HG02870 (cell line): ENCODE data around the gene NEB.
"Not testable (repeated sequence)": the region's sequence is repeated elsewhere in the genome, so short reads cannot be mapped to it uniquely, and the experiment has no call there.

Experiments used
- ATAC-seq: cut with Tn5 transposase; IDR thresholded peaks from one replicate; pipeline ENCODE4 v1.9.1; 2021; ENCODE audit warnings: mild to moderate bottlenecking, moderate library complexity; ENCODE audit not compliant: unreplicated experiment

The NEB gene

GRCh38 chr2:151655663-151656398, 78.4 kb downstream of the NEB start:
- ATAC-seq = no peak

GRCh38 chr2:151654891-151655290, 79.4 kb downstream of the NEB start:
- no peak for ATAC-seq

- no peak for ATAC-seq
These were observed 80.2 kb downstream of the NEB start for GRCh38 chr2:151654085-151654484.

- no peak for ATAC-seq
These were observed 83.0 kb downstream of the NEB start for GRCh38 chr2:151651274-151651673.

DNA sequence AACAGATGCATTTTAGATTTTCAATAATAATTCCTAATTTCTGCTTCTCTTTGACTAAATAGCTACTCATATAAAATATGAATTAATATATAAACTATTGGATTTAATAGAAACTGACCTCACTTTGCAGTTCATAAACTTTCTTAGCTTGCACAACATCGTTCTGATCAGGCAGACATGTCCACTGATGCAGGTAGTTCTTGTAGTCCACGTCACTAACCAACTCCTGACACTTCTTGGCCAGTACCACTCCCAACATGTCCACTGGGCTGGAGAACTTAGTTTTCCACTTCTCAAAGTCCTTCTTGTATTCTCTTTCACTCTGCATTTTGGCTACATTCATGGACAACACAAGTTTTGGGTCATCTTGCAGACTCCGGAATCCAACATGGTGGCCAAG, 83.8 kb downstream of the NEB start:
- no peak for ATAC-seq

GRCh38 chr2:151649966-151650365, 84.3 kb downstream of the NEB start:
- no peak for ATAC-seq

- no peak for ATAC-seq
These were observed 84.9 kb downstream of the NEB start for GRCh38 chr2:151649400-151649799.

- ATAC-seq = not testable (repeated sequence)
These were observed 87.8 kb downstream of the NEB start for GRCh38 chr2:151646512-151646911.

DNA sequence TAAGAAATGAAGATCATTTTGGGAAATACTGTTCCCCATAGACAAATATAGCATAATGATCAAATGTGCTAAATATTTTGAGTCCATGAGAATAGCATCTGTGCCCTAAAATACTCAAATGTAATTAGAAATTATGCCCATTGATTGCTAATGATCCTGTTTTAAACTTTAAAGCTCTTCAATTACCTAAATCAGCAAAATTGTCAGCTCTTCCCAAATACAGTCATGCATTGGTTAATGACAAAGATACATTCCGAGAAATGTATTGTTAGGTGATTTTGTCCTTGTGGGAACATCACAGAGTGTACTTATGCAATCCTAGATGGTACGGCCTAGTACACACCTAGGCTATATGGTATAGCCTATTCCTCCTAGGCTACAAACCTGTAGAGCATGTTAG, 89.7 kb downstream of the NEB start:
- ATAC-seq = no peak

- ATAC-seq = not testable (repeated sequence)
These were observed 92.4 kb downstream of the NEB start for GRCh38 chr2:151641895-151642294.

DNA sequence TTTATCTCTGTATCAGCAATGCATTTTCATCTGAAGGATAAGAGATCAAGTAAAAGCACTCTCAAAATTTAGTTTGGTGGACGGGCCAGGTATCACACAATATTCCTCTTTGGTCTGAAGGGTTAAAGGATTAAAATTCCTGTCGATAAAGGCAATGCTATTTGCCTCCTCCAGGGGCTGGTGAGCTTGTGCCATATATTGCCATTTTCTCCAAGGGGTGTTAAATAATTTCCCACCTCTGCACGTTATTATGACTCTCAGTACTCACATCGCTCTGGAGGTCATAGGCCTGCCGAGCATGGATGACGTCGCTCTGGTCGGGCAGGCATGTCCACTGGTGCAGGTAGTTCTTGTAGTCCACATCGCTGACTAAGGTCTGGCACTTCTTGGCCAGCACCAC, 94.2 kb downstream of the NEB start:
- ATAC-seq = no peak

DNA sequence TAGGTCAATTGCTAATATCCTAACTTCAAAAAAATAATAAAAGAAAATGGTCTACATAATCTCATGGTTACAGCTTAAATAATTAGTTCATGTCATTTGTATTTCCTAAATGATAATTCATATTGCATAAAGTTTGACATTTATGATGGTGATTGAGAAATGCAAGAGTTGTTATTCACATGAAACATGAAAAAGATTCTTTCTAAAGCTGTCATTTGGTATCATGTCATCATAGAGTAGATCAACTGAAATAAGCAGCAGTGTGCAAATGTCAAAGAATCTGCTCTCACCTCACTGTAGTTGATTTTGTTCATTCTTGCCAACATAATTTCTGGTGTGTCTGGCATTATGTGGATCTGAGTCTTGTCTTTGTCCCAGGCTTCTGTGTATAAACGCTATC, 95.3 kb downstream of the NEB start:
- no peak for ATAC-seq

DNA sequence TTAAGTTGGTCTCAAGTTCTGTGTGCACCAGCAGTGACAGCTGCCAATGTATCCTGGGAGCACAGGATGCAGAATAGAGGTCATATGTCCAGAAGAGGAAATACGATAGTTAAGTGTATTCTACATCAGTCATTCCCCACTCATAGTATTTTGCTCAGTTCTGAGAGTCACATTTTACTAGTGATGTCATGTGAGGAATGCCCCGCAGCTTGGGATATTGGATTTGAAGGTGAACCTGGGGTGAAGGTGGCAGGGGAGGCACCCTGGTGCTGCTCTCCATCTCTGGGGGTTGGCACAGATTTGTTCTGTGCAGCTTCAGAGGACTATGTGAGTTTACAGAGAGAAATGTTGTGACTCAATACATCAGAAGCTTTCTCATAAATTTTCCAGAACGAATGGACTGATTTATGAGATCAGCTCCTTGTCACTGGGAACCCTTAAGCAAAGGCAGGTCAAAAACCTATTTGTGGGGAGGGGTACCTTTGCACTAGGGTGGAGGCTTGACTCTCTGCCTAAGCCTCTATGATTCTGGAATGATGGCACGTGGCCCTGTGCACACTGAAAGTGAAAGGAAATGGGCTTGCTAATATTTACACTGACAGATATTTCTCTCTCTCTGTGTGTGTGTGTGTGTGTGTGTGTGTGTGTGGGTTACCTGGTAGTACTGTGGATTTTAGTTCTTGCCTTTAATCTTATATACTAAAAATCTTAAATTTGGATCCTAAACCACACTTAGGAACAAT, 95.9 kb downstream of the NEB start:
- no peak for ATAC-seq

DNA sequence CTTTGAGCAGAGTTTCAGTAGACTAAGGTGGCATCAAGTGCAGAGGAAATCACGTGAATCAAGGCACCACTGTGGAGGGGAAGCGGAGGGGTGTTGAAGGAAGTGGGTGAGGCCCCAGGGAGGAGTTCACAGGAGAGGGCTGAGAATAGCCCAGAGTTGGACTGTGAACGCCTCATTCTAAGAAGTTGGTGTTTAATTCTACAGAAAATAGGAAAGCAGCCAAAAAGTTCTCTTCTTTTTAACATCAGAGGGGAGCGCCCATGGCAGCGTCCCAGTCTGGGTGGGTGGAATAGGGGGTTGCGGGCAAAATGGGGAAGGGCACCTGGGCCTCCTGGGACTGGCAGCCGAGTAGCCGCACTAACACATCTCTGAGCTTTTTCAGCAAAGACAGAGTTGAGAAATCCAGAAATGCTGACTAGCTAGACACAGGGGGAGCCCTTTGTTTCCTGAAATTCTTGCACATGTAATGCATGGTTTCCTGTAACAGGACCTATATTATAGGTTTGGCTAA, 97.0 kb downstream of the NEB start:
- no peak for ATAC-seq

DNA sequence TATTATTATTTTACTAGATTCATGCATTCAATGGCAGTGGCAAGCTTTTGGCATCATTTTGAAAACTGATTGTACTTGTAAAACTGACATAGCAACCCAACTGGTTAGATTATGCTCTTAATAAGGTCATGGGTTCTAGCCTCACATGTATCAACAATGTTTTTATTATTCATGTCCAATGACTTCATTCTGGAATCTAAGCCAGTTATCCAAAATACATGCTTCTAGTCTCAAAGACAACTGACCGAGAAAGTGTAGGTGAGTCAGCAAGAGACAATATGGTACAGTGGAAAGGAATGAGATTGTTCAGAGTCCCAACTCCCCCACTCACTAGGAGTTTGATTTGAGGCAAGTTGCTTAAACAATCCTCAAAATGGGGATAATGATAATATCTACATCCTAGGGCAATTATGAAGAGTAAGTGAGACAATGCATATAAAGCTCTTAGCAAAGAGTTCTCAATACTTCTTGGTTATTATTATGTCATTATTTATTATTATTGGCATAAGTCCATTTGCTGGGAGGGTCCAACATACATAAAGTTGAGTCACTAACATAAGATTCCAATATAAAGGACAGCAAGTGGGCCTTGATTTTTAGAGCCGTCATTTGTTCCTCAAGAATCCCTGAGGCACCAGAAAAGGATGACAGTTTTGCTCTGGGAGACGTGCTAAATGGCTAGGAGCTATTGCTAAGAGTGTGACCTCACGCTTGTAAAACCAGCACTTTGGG, 99.4 kb downstream of the NEB start:
- ATAC-seq = no peak

GRCh38 chr2:151632993-151633565, 101.2 kb downstream of the NEB start:
- ATAC-seq = no peak

DNA sequence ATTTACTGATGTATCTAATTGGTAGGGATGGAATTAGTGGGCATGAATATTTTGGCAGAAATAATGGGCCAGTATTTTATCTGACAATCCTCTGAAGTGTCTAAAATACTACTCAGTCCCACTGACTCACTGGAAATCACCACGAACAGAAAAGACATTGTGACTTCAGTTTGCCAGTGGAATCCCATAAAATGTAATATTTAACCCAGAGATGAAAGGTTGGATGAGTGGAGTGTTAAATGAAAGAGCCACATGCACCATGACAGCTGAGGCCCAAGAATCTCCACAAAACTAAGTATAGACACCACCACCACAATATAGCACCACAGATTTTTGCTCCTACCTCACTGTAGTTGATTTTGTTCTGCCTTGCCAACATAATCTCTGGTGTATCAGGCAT, 103.9 kb downstream of the NEB start:
- no peak for ATAC-seq

DNA sequence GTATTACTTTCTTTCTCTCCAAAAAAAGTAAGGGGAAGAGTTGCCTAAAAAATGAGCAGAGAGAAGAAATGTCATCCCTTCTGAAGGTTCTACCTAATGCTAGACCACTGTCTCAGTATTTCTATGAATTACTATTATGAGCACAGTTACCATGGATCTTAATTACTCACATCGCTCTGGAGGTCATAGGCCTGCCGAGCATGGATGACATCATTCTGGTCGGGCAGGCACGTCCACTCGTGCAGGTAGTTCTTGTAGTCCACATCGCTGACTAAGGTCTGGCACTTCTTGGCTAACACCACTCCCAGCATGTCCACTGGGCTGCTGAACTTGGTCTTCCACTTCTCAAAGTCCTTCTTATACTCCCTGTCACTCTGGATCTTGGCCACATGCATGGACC, 106.9 kb downstream of the NEB start:
- no peak for ATAC-seq

DNA sequence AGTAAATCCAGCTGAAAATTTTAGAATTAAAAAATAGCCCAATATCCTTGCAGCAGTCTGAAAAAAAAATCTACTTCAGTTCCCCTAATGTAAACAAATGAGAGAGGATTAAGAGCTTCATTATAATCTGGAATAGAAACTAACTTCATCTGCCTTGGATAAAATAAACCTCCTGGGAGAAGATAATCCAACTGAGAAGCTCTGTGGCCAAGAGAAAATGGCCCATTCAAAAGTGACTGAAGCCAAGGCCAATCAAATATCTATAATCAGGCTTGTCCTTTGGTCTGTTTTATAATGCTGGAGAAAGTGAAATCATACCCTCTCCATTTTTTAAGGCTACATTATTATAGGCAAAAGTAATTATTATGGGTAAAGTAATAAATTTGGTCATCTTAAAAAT, 110.0 kb downstream of the NEB start:
- no peak for ATAC-seq

GRCh38 chr2:151623631-151624030, 110.6 kb downstream of the NEB start:
- no peak for ATAC-seq

DNA sequence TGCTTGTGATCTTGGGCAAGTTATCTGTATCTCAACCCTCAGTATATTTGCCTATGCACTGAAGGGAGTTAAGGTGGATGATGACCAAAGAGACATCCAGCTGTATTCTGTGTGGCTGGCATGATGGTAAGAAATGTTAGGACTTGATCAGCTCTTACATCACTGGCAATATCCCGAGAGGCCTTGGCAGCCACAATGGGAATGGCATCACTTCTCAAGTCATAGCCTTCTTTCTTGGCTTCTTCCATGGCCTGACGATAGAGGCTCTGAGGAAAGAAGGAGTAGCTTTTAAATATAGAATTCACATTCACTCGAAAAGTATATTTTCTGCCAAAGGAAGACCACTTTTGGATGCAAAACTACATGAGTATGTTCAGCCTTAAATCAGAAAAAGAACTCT, 113.5 kb downstream of the NEB start:
- no peak for ATAC-seq
